Measurements from ENCODE around the gene DMP1.

DMP1 gene, protein sequence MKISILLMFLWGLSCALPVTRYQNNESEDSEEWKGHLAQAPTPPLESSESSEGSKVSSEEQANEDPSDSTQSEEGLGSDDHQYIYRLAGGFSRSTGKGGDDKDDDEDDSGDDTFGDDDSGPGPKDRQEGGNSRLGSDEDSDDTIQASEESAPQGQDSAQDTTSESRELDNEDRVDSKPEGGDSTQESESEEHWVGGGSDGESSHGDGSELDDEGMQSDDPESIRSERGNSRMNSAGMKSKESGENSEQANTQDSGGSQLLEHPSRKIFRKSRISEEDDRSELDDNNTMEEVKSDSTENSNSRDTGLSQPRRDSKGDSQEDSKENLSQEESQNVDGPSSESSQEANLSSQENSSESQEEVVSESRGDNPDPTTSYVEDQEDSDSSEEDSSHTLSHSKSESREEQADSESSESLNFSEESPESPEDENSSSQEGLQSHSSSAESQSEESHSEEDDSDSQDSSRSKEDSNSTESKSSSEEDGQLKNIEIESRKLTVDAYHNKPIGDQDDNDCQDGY

DNA sequence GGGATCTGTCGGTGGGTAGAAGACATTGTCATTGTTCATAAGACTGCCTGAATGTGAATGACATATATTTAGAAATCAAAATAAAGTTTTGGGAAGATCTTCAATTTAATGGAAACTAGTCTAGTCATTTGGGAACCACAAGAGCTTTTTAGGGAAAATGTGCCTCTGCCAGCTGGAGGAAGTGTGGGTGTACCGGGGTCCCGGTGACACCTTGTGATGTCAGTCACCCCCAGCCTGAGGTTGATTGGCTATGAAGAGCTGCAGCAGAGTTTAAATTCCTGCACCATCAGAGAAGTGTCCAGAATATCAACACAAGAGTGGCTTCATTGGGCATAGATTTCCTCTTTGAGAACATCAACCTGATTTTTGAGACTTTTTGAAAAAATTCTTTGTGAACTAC, at the start of gene DMP1:
DMP1 (plus strand) TSS at position 301 of the 400 bp plus-strand sequence. CDS start 6,213 bp downstream, outside the sequence.
- no peaks in the 10 kb centered on the region for H3K9me3 ChIP-seq (ENCODE audit: control insufficient read depth, low read length)
- no peak within 1 kb of the TSS for H3K9ac ChIP-seq (ENCODE audit: low read length)
- H3K36me3 ChIP-seq (ENCODE audit: control insufficient read depth, insufficient read depth, low read length, severe bottlenecking) = no peaks in the 10 kb centered on the region
- no peaks in the 10 kb centered on the region for H3K4me1 ChIP-seq (ENCODE audit: control insufficient read depth, insufficient read depth, low read length)
- H3K27me3 ChIP-seq (replicated peaks; ENCODE audit: control insufficient read depth, insufficient read depth, low read length) = no peaks in the 10 kb centered on the region
- H3K4me3 ChIP-seq (ENCODE audit: low read length) = no peak within 1 kb of the TSS
- no peak for DNase-seq (ENCODE audit: low read depth)

DNA sequence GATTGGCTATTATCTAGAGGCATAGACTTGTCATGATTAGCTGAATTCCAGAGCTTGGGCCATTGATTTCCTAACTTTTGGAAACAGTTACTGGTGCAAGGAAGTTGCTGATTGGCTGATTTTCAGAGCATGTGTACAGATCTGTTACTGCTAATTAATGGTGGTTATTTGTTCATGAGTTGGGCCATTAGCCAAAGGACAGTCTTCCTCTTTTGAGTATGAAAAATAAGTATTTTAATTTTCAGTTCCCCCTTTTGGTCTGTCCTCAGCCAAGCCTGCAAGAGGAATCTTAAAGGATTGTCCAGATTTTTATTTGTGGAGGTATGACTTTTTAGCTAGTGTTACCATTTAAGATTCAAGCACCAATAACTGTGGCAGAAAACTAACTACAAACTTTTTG, 48.7 kb upstream of the DMP1 start:
- Histone ChIP-seq H3K27me3 (replicated peaks; ENCODE audit: control insufficient read depth, insufficient read depth, low read length) (no peaks in the 10 kb centered on the region), H3K36me3 (ENCODE audit: control insufficient read depth, insufficient read depth, low read length, severe bottlenecking) (no peaks in the 10 kb centered on the region), H3K9ac (ENCODE audit: low read length) (no peak overlapping the region), H3K9me3 (ENCODE audit: control insufficient read depth, low read length) (no peaks in the 10 kb centered on the region), H3K4me3 (ENCODE audit: low read length) (no peak overlapping the region), H3K4me1 (ENCODE audit: control insufficient read depth, insufficient read depth, low read length) (no peaks in the 10 kb centered on the region)
- DNase-seq (ENCODE audit: low read depth) = no peak

- no peak within 1 kb of the TSS for H3K4me3 ChIP-seq (ENCODE audit: low read length)
Measured at GRCh38 chr4:87608229-87608628, 41.9 kb upstream of the DMP1 start, which contains the start of gene DSPP. Gene DSPP, plus strand, starts transcription at chr4:87608529. Its CDS starts 2,380 bp downstream, at chr4:87610909.

DNA sequence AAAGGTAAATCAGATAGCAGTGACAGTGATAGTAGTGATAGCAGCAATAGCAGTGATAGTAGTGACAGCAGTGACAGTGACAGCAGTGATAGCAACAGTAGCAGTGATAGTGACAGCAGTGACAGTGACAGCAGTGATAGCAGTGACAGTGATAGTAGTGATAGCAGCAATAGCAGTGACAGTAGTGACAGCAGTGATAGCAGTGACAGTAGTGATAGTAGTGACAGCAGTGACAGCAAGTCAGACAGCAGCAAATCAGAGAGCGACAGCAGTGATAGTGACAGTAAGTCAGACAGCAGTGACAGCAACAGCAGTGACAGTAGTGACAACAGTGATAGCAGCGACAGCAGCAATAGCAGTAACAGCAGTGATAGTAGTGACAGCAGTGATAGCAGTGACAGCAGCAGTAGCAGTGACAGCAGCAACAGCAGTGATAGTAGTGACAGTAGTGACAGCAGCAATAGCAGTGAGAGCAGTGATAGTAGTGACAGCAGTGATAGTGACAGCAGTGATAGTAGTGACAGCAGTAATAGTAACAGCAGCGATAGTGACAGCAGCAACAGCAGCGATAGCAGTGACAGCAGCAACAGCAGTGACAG, 35.7 kb upstream of the DMP1 start:
- H3K4me3 ChIP-seq (ENCODE audit: low read length) = no peak overlapping the region
- DNase-seq (ENCODE audit: low read depth) = no peak
- H3K27me3 ChIP-seq (replicated peaks; ENCODE audit: control insufficient read depth, insufficient read depth, low read length) = peaks cover 25% of the 10 kb centered on the region
- no peaks in the 10 kb centered on the region for H3K9me3 ChIP-seq (ENCODE audit: control insufficient read depth, low read length)
- H3K36me3 ChIP-seq (ENCODE audit: control insufficient read depth, insufficient read depth, low read length, severe bottlenecking) = no peaks in the 10 kb centered on the region
- no peaks in the 10 kb centered on the region for H3K4me1 ChIP-seq (ENCODE audit: control insufficient read depth, insufficient read depth, low read length)
- no peak overlapping the region for H3K9ac ChIP-seq (ENCODE audit: low read length)

More at GRCh38 chr4:87608229-87608628, 41.9 kb upstream of the DMP1 start, which contains the start of gene DSPP:
- no peaks in the 10 kb centered on the region for H3K9me3 ChIP-seq (ENCODE audit: control insufficient read depth, low read length)
- peaks cover 11% of the 10 kb centered on the region for H3K27me3 ChIP-seq (replicated peaks; ENCODE audit: control insufficient read depth, insufficient read depth, low read length)
- no peak within 1 kb of the TSS for H3K9ac ChIP-seq (ENCODE audit: low read length)
- no peak for DNase-seq (ENCODE audit: low read depth)
- no peaks in the 10 kb centered on the region for H3K36me3 ChIP-seq (ENCODE audit: control insufficient read depth, insufficient read depth, low read length, severe bottlenecking)
- no peaks in the 10 kb centered on the region for H3K4me1 ChIP-seq (ENCODE audit: control insufficient read depth, insufficient read depth, low read length)

GRCh38 chr4:87616268-87616667, 33.8 kb upstream of the DMP1 start:
- Histone ChIP-seq H3K9ac (ENCODE audit: low read length) (no peak overlapping the region), H3K27me3 (replicated peaks; ENCODE audit: control insufficient read depth, insufficient read depth, low read length) (peaks cover 25% of the 10 kb centered on the region), H3K4me3 (ENCODE audit: low read length) (no peak overlapping the region), H3K4me1 (ENCODE audit: control insufficient read depth, insufficient read depth, low read length) (peaks cover 10% of the 10 kb centered on the region), H3K36me3 (ENCODE audit: control insufficient read depth, insufficient read depth, low read length, severe bottlenecking) (no peaks in the 10 kb centered on the region), H3K9me3 (ENCODE audit: control insufficient read depth, low read length) (no peaks in the 10 kb centered on the region)
- no peak for DNase-seq (ENCODE audit: low read depth)

DNA sequence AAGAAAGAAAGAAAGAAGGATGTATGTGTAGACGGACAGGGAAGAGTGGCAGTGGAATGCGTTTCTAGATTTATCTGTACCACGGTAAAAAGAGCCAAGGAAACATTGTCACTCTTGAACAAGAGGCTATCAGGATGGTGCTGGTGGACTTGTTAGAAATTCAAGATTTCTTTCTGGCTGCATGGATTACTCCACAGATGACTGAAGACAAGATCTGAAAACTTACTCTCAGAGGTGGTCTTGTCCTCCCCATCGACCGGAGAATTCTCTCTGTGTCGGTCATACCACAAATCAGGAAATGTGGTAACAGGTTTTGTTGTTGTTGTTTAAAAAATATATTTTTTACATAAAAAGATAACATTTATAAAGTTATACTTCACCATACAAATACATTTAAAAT, 30.0 kb upstream of the DMP1 start:
- Histone ChIP-seq H3K4me3 (ENCODE audit: low read length) (no peak overlapping the region), H3K4me1 (ENCODE audit: control insufficient read depth, insufficient read depth, low read length) (peaks cover 12% of the 10 kb centered on the region), H3K9ac (ENCODE audit: low read length) (peak overlapping the region; percentile 63), H3K9me3 (ENCODE audit: control insufficient read depth, low read length) (no peaks in the 10 kb centered on the region), H3K36me3 (ENCODE audit: control insufficient read depth, insufficient read depth, low read length, severe bottlenecking) (no peaks in the 10 kb centered on the region), H3K27me3 (replicated peaks; ENCODE audit: control insufficient read depth, insufficient read depth, low read length) (peaks cover 4% of the 10 kb centered on the region)
- DNase-seq (ENCODE audit: low read depth) = no peak

- Histone ChIP-seq H3K4me1 (ENCODE audit: control insufficient read depth, insufficient read depth, low read length) (peaks cover 12% of the 10 kb centered on the region), H3K36me3 (ENCODE audit: control insufficient read depth, insufficient read depth, low read length, severe bottlenecking) (no peaks in the 10 kb centered on the region), H3K9me3 (ENCODE audit: control insufficient read depth, low read length) (no peaks in the 10 kb centered on the region), H3K9ac (ENCODE audit: low read length) (no peak overlapping the region), H3K4me3 (ENCODE audit: low read length) (no peak overlapping the region), H3K27me3 (replicated peaks; ENCODE audit: control insufficient read depth, insufficient read depth, low read length) (peaks cover 4% of the 10 kb centered on the region)
- no peak for DNase-seq (ENCODE audit: low read depth)
Measured at GRCh38 chr4:87620491-87620890, 29.6 kb upstream of the DMP1 start.

- no peaks in the 10 kb centered on the region for H3K36me3 ChIP-seq (ENCODE audit: control insufficient read depth, insufficient read depth, low read length, severe bottlenecking)
- peaks cover 4% of the 10 kb centered on the region for H3K27me3 ChIP-seq (replicated peaks; ENCODE audit: control insufficient read depth, insufficient read depth, low read length)
- H3K4me1 ChIP-seq (ENCODE audit: control insufficient read depth, insufficient read depth, low read length) = peaks cover 12% of the 10 kb centered on the region
- H3K4me3 ChIP-seq (ENCODE audit: low read length) = no peak overlapping the region
- H3K9me3 ChIP-seq (ENCODE audit: control insufficient read depth, low read length) = no peaks in the 10 kb centered on the region
- no peak overlapping the region for H3K9ac ChIP-seq (ENCODE audit: low read length)
- DNase-seq (ENCODE audit: low read depth) = no peak
Measured at GRCh38 chr4:87622303-87622702, 27.8 kb upstream of the DMP1 start.

DNA sequence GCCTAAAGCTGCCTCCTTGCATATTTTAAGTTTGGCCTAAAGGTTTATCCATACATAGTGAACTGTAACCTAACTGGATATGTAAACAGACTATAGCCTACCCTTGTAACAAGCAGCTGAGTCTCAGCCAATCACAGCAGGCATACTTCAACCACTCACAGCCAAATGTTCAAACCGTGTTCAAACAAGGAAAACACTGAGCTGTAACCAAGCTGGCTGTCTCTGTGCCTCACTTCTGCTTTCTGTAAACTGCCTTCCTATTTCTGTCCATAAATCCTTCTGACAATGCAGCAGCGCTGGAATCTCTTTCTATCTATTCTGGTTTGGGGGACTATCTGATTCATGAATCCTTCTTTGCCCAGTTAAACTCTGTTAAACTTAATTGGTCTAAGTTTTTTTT, 25.4 kb upstream of the DMP1 start:
- peaks cover 4% of the 10 kb centered on the region for H3K27me3 ChIP-seq (replicated peaks; ENCODE audit: control insufficient read depth, insufficient read depth, low read length)
- H3K9ac ChIP-seq (ENCODE audit: low read length) = no peak overlapping the region
- no peak overlapping the region for H3K4me3 ChIP-seq (ENCODE audit: low read length)
- H3K4me1 ChIP-seq (ENCODE audit: control insufficient read depth, insufficient read depth, low read length) = peaks cover 12% of the 10 kb centered on the region
- H3K36me3 ChIP-seq (ENCODE audit: control insufficient read depth, insufficient read depth, low read length, severe bottlenecking) = no peaks in the 10 kb centered on the region
- no peak for DNase-seq (ENCODE audit: low read depth)
- no peaks in the 10 kb centered on the region for H3K9me3 ChIP-seq (ENCODE audit: control insufficient read depth, low read length)

DNA sequence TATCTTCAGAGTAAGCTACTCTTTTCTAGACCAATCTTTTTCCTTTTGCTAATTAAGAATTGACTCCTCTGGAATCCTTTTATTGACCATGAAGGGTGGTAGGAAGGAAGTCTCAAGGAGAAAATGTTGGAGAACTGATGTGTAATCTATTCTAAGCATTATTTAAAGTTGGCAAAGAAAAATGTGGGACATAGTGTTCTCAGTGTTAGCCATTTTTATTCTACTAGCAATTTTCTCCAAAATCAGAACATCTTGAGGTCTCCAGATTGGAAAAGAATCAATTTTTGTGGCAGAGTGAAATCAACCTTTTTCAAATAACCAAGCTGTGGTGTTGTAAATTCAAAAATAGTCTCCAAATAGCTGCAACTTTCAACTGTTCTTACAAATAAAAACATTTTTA, 18.4 kb upstream of the DMP1 start:
- peaks cover 26% of the 10 kb centered on the region for H3K4me1 ChIP-seq (ENCODE audit: control insufficient read depth, insufficient read depth, low read length)
- H3K4me3 ChIP-seq (ENCODE audit: low read length) = no peak overlapping the region
- no peak for DNase-seq (ENCODE audit: low read depth)
- H3K9me3 ChIP-seq (ENCODE audit: control insufficient read depth, low read length) = no peaks in the 10 kb centered on the region
- no peaks in the 10 kb centered on the region for H3K36me3 ChIP-seq (ENCODE audit: control insufficient read depth, insufficient read depth, low read length, severe bottlenecking)
- H3K27me3 ChIP-seq (replicated peaks; ENCODE audit: control insufficient read depth, insufficient read depth, low read length) = no peaks in the 10 kb centered on the region
- no peak overlapping the region for H3K9ac ChIP-seq (ENCODE audit: low read length)

DNA sequence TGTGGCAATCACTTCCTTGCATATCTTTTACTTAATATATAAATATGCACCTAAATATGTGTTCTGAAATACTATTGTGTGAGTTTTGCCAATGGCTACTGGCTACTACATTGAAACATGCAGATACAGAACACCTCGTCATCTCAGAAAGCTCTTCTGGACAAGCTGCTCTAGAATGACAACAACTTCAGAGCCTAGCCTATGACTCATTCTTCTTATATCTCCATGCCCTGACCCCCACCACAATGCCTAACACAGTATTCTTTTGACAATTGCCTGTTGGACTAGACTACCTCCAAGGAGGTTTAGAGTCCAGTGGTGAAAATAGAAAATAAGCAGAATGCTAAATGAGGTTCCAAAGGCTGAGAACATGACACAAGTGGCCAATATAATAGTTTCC, 17.6 kb upstream of the DMP1 start:
- Histone ChIP-seq H3K27me3 (replicated peaks; ENCODE audit: control insufficient read depth, insufficient read depth, low read length) (no peaks in the 10 kb centered on the region), H3K9me3 (ENCODE audit: control insufficient read depth, low read length) (no peaks in the 10 kb centered on the region), H3K4me1 (ENCODE audit: control insufficient read depth, insufficient read depth, low read length) (peaks cover 26% of the 10 kb centered on the region), H3K4me3 (ENCODE audit: low read length) (no peak overlapping the region), H3K9ac (ENCODE audit: low read length) (no peak overlapping the region), H3K36me3 (ENCODE audit: control insufficient read depth, insufficient read depth, low read length, severe bottlenecking) (no peaks in the 10 kb centered on the region)
- DNase-seq (ENCODE audit: low read depth) = no peak

Measured in adipocyte (in vitro differentiated cells).